Body of pancreas (tissue), 4 donors: ENCODE data around the gene TATDN3. TPM values are rescaled to one million over a fixed set of nuclear protein-coding genes. Genes with fewer than 3 reads are reported as not detected.

Experiments
- ATAC-seq: fragments of 150-250 bp; one replicate; pipeline ENCODE4 v1.9.1; 2016
- DNase-seq, 4 donors: peaks; one replicate each; pipeline ENCODE4 v3.0.0-alpha.2; 2019
- H3K27ac ChIP-seq, 4 donors: fragments of 200-600 bp; sonication (generic); 1 replicate in 3 of 4; 2 replicates in 1 of 4; pipeline versions ENCODE4 v1.5.1 to v1.6.1; 2016 to 2019; ENCODE audit warnings: mild to moderate bottlenecking in 1 of 4, mixed read lengths in 1 of 4, moderate library complexity in 1 of 4
- H3K27me3 ChIP-seq, 2 donors: fragments of 200-600 bp; sonication (generic); one replicate each; pipeline ENCODE4 v1.6.0; 2016; ENCODE audit warnings: mild to moderate bottlenecking in 1 of 2
- H3K36me3 ChIP-seq, 2 donors: fragments of 200-600 bp; sonication (generic); replicated peaks in 1 of 2; 2 replicates each; pipeline ENCODE4 v1.5.1; 2016; ENCODE audit warnings: low read depth in 2 of 2; ENCODE audit not compliant: insufficient read depth in 1 of 2
- H3K4me1 ChIP-seq: fragments of 200-600 bp; sonication (generic); one replicate; pipeline ENCODE4 v1.6.0; 2016
- H3K4me3 ChIP-seq, 2 donors: fragments of 200-600 bp; sonication (generic); 1 replicate in 1 of 2; 2 replicates in 1 of 2; pipeline ENCODE4 v1.5.1; 2016 to 2019
- H3K9me3 ChIP-seq, 3 donors: fragments of 200-600 bp; sonication (generic); 1 replicate in 2 of 3; 2 replicates in 1 of 3; pipeline ENCODE4 v1.5.1; 2016
- POLR2A ChIP-seq, 3 donors: fragments of 450-650 bp; IDR thresholded peaks; one replicate each; pipeline ENCODE4 v1.6.1; 2016; ENCODE audit warnings: antibody characterized with exemption in 3 of 3, mild to moderate bottlenecking in 2 of 3
- WGBS, 2 donors: methylation state at CpG; one replicate each; pipeline ENCODE4 v1.1.5; 2017; 5-methylcytosine and 5-hydroxymethylcytosine counted together
- intact Hi-C: fragments of 100-400 bp; cut with DNase I; formaldehyde crosslinking; loops from one replicate; pipeline ENCODE4 v1.15.1; 2023
- total RNA-seq, 2 donors: library from RNA; depleted of rRNA; stranded (reverse); fragments of >200 nt; gene quantifications; one replicate each; pipeline ENCODE4 v1.1.0, GENCODE V29; 2016
- TF ChIP-seq, protein P1 (sequence below), 7 experiments: fragments of 450-650 bp in 4 of 7; fragments of 200-600 bp in 3 of 7; sonication (generic) in 3 of 7; IDR thresholded peaks; one replicate each; pipeline ENCODE4 v1.5.1; 2016 to 2019; ENCODE audit warnings: antibody characterized with exemption in 7 of 7

TATDN3 gene
- total RNA-seq, 2 donors from 2014 or later, result 6.3 to 10.6 TPM

DNA sequence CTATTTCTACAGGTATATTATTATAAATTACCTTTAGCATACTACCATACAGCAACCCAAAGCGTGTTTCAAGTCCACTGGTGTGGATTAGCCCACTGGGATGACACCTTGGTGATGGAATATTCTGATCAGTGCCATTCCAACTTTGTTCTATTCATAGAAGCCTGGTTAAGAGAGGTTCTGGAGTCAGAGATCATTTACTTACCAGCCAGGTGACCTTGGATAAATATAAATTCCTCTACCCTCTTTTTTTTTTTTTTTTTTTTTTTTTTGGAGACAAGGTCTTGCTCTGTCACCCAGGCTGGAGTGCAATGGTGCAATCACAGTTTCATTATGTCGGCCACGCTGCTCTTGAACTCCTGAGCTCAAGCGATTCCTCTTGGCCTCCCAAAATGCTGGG is 55.9 kb downstream of the TATDN3 start, which contains the start of gene SPATA45:
SPATA45 (minus strand) TSS at position 101 of the 400 bp plus-strand sequence. CDS start 11,500 bp downstream, outside the sequence.
- Histone ChIP-seq H3K4me1 (no peaks in the 10 kb centered on the region), H3K27me3 (no peaks in the 10 kb centered on the region), H3K27ac (no peak within 1 kb of the TSS), H3K36me3 (no peaks in the 10 kb centered on the region), H3K9me3 (peaks cover 0 to 6% (median 0%) of the 10 kb centered on the region in 3 donors), H3K4me3 (no peak within 1 kb of the TSS)
- ATAC-seq, result no peak
- DNase-seq, result no peak
- TF ChIP-seq POLR2A (IDR thresholded peaks at IDR 0.05), result no peak
- TF ChIP-seq, protein P1, sequence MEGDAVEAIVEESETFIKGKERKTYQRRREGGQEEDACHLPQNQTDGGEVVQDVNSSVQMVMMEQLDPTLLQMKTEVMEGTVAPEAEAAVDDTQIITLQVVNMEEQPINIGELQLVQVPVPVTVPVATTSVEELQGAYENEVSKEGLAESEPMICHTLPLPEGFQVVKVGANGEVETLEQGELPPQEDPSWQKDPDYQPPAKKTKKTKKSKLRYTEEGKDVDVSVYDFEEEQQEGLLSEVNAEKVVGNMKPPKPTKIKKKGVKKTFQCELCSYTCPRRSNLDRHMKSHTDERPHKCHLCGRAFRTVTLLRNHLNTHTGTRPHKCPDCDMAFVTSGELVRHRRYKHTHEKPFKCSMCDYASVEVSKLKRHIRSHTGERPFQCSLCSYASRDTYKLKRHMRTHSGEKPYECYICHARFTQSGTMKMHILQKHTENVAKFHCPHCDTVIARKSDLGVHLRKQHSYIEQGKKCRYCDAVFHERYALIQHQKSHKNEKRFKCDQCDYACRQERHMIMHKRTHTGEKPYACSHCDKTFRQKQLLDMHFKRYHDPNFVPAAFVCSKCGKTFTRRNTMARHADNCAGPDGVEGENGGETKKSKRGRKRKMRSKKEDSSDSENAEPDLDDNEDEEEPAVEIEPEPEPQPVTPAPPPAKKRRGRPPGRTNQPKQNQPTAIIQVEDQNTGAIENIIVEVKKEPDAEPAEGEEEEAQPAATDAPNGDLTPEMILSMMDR (IDR thresholded peaks at IDR 0.05), result no peak
- intact Hi-C loops, result no loop called here
- 89 to 95% methylated on average over 4 of the region's 4 CpGs for WGBS, 2 donors

- Histone ChIP-seq H3K9me3 (no peaks in the 10 kb centered on the region), H3K27ac (no peak overlapping the region), H3K4me1 (peaks cover 5% of the 10 kb centered on the region), H3K4me3 (no peak overlapping the region), H3K36me3 (no peaks in the 10 kb centered on the region), H3K27me3 (no peaks in the 10 kb centered on the region)
- 85 to 89% methylated on average over 5 of the region's 5 CpGs for WGBS, 2 donors
- TF ChIP-seq POLR2A (IDR thresholded peaks at IDR 0.05), result no peak
- TF ChIP-seq, protein P1 (IDR thresholded peaks at IDR 0.05), result no peak
- intact Hi-C loops, result no loop called here
- ATAC-seq, result no peak
- no peak for DNase-seq
Measured at GRCh38 chr1:212852105-212852688, 60.5 kb downstream of the TATDN3 start.

DNA sequence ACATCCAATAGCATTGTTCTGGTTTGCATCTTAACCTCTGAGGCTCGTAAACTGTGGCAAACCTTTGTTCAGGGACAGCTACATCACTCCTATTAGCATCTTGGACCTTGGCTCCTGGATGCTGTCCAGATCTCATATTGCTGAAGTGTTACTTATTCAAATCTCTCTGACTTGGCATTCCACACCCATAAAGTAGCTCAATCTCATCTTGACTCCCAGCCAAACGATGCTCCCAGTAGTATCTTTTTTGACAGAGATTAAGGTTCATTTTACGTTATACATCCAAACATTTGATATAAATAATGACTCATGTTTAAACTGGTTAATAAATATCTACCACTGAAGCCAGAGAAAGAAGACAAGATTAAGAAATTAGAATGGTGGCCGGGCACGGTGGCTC is 62.0 kb downstream of the TATDN3 start:
- DNase-seq (no peak), ATAC-seq (no peak)
- Histone ChIP-seq H3K27ac (no peak overlapping the region), H3K27me3 (no peaks in the 10 kb centered on the region), H3K4me3 (no peak overlapping the region), H3K4me1 (peaks cover 10% of the 10 kb centered on the region), H3K36me3 (no peaks in the 10 kb centered on the region), H3K9me3 (no peaks in the 10 kb centered on the region)
- TF ChIP-seq, protein P1 (IDR thresholded peaks at IDR 0.05), result no peak
- TF ChIP-seq POLR2A (IDR thresholded peaks at IDR 0.05), result no peak
- intact Hi-C loops, result no loop called here
- 71 to 75% methylated on average over 5 of the region's 5 CpGs for WGBS, 2 donors

- no peak overlapping the region for H3K4me3 ChIP-seq
- intact Hi-C loops, result no loop called here
- no peak for DNase-seq
- peak overlapping the region in 1 of 4 donors; percentile 88 for H3K27ac ChIP-seq
- H3K9me3 ChIP-seq, result no peaks in the 10 kb centered on the region
- no peak for ATAC-seq
- WGBS, 2 donors, result 88 to 94% methylated on average over 15 to 16 of the region's 16 CpGs
- no peaks in the 10 kb centered on the region for H3K36me3 ChIP-seq
- no peaks in the 10 kb centered on the region for H3K27me3 ChIP-seq
- peaks cover 31% of the 10 kb centered on the region for H3K4me1 ChIP-seq
- TF ChIP-seq, protein P1 (IDR thresholded peaks at IDR 0.05), result no peak
- no peak for TF ChIP-seq POLR2A (IDR thresholded peaks at IDR 0.05)
Measured at GRCh38 chr1:212856755-212857154, 65.1 kb downstream of the TATDN3 start.

DNA sequence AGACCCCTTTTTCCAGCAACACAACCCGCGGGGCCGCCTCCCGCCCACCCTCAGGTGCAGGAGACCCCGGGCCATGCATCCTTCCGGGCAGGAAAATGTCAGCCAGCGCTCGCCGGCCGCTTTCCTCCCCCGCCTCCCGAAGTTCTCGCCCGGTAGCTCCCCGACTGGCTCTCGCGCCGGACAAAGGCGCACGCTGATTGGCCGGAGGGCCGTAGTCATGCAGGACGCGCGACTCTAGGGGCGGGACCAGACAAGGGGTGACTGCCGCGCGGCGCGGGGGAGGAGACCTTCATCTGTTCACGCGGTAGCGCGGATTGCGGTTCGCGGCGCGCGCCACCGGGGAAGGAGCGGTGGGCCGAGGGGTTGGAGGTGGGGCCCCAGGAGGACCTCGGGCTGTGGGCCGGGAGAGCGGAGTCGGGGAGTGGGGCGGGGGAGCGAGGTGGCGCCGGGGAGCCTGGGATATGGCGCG is 66.3 kb downstream of the TATDN3 start, which contains the start of gene FLVCR1:
FLVCR1 (plus strand) TSS at position 284 of the 469 bp plus-strand sequence; CDS start at position 462, 178 bp downstream.
- Histone ChIP-seq H3K27me3 (no peaks in the 10 kb centered on the region), H3K4me3 (peak within 1 kb of the TSS; percentile 72 to 86), H3K4me1 (peaks cover 31% of the 10 kb centered on the region), H3K27ac (peak within 1 kb of the TSS; percentile 78 to 88 (median 88)), H3K9me3 (no peaks in the 10 kb centered on the region), H3K36me3 (no peaks in the 10 kb centered on the region)
- TF ChIP-seq, protein P1 (IDR thresholded peaks at IDR 0.05), result peak in 2 of 7 experiments; percentile 2 to 27
- peak; percentile 66 to 83 (median 80) for TF ChIP-seq POLR2A (IDR thresholded peaks at IDR 0.05)
- peak; percentile 99 for ATAC-seq
- peak; percentile 95 to 98 (median 96) for DNase-seq
- intact Hi-C loops, result no loop called here
- 0 to 1% methylated on average over 1 to 39 of the region's 54 CpGs for WGBS, 2 donors
